HUDEP-2 (cell line): ENCODE data around the gene ZNF324.

Experiments
- DNase-seq, 76 experiments: peaks; one replicate each; lab custom pipeline; 2025; ENCODE audit not compliant: unreplicated experiment in 76 of 76; lab: John Stamatoyannopoulos, UW

The ZNF324 gene

DNA sequence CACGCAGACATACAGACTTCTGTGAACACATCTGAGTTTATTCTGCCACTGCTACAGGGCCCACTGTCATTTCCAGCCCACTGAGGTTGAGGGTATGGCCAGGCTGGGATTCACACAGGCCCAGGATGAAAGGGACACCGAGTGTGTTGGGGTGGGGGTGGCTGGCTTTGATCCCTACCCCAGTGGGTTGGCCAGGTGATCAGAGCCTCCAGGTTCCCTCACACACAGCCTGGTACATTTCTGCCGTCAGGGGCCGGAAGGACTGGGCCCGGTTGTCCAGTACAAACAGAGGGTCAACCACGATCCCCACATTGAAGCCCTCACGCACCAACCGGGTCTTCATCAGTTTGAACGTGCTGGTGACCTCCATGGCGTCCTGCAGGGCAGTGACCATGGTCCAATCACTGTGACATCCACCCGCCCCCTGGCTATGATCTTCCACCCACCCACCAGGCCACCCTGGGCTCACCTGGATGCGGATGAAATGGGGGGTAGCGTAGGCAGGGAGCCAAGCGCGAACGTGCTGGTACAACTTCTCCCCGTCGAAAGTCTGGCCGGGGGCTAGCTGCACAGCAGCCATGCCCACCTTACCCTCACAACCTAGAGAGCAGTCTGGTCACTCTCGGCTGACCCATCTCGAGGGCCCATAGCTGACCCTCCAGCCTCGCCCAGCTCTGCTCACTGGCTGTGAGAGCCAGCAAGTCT, 31.6 kb downstream of the ZNF324 start:
- no peak for DNase-seq

DNA sequence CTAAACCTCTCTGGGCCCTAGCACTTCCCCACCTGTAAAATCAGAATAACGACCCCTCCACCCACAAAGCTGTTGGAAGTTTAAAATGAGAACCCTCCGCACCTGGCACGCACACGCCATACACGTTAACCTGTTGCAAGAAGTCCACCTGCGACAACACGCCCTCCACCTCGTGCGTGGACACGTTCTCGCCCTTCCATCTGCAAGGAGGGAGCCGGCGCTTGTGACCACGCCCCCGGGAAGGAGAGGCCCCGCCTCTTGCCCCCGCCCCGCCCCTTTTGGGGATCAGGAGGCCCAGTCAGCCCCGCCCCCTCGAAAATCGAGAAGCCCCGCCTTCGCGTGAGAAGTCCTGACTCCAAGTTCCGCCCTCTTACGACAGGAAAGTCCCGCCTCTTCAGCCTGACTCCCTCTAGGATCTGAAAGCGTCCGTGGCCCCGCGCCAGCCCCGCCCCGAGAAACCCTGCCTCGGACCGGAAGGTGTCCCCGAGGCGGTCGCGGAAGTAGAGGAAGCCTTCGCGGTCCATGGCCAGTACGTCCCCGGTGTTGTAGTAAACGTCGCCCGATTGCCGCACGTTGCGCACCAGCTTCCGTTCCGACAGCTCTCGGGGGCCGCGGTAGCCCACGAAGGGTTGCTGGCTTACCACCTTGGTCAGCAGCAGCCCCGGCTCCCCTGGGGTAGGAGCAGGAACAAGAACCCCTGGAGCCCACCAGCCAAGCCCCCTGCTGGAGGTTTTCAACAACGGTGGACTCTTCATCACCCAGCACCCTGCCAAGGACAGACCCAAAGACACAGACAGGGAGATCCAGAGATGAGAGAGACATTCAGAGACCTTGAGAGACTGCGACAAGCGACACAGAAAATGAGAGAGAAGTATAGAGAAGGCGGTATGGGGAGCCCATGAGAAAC, 32.4 kb downstream of the ZNF324 start:
- DNase-seq: peak; percentile 93 to 100 (median 100)

DNA sequence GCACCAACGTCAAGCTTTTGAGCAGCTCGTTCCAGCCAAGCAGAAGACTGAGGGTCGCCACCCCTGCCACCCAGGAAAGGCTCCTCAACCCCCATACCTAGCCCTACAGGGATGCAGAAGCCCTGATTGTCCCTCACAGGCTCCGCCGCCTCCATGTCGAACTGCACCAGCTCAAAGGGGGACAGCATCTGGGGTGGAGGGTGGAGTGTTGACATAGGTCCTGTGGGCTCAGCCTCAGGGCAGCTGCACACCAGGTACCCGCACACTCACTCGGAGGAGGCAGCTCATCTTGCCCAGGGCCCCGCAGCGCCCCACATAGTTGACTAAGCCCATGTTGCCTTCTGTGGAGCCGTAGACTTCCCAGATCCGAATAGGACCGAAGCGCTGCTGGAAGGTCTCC, 33.4 kb downstream of the ZNF324 start:
- DNase-seq: no peak

DNA sequence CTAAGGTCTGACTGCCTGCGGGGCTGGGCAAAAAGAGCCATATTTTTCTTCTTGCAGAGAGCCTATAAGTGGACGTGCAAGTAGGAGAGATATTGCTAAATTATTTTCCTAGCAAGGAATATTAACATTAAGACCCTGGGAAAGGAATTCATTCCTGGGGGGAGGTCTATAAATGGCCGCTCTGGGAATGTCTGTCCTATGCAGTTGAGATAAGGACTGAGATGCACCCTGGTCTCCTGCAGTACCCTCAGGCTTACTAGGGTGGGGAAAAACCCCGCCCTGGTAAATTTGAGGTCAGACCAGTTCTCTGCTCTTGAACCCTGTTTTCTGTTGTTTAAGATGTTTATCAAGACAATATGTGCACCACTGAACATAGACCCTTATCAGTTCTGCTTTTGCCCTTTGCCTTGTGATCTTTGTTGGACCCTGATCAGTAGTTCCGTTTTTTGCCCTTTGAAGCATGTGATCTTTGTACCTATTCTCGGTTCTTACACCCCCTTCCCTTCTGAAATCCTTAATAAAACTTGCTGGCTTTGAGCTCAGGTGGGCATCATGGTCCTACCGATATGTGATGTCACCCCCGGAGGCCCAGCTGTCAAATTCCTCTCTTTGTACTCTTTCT, 40.8 kb downstream of the ZNF324 start:
- DNase-seq: peak in 5 of 76 experiments; percentile 14 to 43 (median 20)

DNA sequence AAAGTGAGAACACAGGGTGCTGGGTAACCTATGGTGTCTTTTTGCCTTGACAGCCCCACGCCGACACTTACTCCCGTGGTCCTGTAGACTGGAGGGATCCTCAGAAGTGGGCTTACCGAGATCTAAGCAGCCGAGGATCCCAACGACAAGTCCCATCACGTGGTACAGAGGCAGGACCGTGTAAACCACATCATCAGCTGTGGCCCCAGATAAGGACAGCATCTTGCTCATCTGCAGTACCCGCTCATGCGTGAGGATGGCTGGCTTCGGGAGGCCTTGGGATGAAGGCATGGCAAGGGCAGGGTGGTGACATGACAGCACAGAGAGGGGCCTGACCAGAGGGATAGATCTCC, 42.8 kb downstream of the ZNF324 start:
- DNase-seq: peak in 74 of 76 experiments; percentile 32 to 93 (median 80)

DNA sequence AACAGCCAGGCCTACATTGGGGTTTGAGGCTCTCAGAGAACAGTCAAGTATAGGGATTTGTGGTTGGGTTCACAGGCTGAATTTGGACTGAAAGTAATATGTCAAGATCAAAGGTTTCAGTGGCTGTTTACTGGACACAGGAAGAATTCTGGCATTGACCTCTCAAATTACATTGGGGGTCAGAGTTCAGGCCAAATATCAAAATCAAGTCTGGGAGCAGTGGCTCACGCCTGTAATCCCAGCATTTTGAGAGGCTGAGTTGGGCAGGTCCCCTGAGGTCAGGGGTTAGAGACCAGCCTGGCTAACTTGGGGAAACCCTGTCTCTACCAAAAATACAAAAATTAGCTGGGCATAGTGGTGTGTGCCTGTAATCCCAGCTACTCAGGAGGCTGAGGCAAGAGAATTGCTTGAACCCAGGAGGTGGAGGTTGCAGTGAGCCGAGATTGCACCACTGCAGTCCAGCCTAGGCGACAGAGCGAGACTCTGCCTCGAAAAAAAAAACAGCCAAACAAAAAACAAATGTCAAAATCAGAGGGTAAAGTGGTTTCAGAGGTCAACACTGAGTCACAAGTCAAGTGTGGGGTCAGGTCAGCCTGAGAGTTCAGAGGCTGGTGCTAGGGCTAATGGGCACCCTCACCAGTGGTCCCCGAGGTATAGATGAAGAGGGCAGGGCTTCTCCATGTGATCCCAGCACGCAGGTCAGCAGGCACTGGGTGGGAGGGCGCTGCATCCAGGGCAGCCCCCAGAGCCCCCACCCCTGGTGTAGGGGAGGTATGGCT, 43.4 kb downstream of the ZNF324 start:
- DNase-seq: no peak

DNA sequence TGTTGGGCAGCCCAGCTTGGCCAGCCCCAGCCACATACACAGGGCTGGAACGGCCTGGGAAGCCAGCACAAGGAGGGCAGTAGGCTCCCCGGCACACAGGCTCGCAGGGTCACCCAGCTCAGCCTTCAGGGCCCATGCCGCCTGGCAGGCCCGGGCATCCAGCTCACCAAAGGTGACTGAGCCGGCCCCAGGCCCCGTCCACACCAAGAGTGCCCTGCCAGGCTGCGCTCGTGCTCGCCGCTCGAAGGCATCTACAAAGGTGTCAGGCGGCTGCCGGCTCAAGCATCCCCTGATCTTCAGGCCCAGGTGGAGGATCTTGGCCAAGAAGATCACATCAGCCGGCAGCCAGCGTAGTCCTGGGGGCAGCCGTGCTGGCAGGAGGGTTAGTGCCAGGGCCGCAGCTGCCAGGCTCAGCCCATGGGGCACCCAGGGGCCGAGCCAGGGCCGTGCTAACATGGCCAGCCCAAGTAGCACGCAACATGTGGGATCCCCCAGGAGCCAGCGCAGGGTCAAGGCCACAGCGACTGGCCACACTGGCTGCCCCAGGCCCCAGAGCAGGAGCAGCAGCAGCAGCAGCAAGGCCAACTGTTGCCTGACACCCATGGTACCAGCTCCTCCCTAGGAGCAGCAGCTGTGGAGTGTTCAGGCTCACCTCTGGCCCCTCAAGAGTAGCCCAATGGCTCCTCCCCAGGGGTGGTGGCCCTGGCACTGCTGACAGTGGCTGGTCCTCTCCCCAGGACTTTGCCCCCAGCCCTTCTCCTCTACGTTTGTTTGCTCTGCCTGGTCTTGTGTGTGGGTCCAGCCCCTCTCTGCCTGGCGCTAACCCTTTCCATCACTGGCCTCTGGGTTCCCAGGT, 44.7 kb downstream of the ZNF324 start, which contains the start of gene SLC27A5:
Gene SLC27A5, minus strand, starts transcription at position 640 of the 856 bp plus-strand sequence. Its CDS starts 37 bp downstream, at position 603.
- DNase-seq: no peak

DNA sequence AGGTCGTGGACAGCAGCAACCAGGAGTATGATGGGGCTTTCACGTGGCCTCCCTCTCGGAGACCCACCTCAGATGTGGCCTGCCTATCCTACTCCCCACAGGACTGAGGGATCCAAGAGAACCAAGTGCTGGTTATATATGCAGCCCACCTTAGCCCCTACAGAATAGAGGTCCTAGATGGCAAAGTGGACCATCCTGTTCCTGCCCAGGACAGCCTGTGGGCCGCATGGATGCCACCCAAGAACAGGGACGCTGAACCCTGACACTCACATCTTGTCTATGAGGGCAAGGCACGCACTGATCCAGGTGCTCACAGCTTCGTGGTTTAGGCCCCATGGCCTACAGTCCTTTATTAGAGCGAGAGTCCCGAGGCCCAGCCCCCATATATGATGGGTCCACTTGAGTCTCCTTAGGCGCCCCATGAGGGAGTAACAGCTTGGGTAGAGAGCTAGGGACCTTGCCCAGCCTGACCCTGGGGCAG, 46.4 kb downstream of the ZNF324 start:
- DNase-seq: peak in 1 of 76 experiments; percentile 50

DNA sequence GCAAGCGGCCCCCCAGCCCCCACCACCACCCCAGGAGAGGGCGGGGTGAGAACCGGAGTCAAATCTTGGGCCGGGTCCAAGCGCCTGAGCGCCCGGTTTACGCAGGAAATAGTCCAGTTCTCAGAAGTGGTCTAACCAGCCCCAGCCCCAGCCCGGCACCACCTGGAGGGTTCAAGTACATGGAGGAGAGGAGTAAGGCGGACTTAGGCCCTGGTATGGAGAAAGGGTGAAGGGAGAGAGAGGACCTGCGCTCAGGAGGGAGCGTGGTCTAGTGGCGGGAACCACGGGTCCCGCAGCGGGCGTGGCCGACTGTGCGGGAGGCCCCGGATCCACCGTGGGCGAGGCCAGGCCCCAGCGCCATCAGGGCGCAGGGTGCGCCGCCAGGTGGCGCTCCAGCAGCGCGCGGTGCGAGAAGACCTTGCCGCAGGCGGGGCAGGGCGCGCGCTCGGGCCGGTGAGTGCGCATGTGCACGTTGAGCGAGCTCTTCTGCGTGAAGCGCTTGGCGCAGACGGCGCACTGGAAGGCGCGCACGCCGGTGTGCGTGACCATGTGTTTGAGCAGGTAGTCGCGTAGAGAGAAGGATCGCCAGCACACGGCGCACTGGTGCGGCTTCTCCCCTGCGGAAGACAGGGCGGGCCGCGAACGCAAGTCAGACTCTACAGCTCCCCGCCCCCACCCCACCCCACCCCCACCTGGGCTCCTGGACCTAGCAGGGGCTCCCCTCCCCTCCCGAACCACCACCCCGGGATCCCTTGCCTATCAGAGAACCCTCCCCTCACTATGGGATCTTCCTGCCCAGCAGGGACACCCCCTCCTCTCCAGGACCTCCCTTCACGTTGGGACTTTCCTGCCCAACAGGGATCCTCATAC, 47.0 kb downstream of the ZNF324 start:
- DNase-seq: peak in 75 of 76 experiments; percentile 73 to 99 (median 96)

DNA sequence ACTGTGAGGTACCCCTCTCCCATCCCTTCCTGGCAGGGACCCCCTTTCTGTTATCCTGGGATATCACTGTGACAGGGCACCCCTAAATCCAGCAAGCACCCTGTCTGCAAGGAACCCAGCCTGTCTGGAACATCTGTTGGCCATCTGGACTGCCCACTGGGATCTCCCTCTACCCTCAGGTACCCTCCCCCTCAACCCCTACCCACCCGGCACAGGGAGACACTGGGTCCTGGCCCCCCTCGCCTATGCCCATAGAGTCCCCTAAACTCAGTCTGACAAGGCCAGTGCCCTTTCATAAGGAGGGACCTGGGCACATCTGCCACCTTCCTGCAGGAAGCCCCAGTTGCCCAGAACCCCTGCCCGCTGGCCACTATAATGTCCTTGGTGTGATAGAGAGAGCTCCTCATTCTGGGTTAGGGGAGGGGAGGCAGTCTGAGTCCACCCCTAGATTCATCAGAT, 47.7 kb downstream of the ZNF324 start:
- peak in 2 of 76 experiments; percentile 4 to 34 for DNase-seq

DNA sequence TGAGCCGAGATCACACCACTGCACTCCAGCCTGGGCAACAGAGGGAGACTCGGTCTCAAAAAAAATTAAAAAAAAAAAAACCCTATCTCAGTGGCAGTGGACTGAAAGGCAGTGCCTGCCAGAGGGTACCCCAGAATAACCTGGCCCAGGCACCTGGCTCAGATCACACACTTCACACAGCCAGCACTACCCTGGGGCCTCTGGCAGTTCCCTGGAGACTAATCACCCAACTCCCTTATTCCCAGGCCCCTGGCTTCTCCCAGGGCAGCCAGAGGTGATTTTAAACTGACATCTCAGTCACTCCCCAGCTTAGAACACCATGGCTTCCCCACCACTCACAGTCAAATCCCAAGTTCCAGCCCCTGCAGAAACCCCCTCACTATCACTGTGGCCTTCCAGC, 48.4 kb downstream of the ZNF324 start:
- no peak for DNase-seq

DNA sequence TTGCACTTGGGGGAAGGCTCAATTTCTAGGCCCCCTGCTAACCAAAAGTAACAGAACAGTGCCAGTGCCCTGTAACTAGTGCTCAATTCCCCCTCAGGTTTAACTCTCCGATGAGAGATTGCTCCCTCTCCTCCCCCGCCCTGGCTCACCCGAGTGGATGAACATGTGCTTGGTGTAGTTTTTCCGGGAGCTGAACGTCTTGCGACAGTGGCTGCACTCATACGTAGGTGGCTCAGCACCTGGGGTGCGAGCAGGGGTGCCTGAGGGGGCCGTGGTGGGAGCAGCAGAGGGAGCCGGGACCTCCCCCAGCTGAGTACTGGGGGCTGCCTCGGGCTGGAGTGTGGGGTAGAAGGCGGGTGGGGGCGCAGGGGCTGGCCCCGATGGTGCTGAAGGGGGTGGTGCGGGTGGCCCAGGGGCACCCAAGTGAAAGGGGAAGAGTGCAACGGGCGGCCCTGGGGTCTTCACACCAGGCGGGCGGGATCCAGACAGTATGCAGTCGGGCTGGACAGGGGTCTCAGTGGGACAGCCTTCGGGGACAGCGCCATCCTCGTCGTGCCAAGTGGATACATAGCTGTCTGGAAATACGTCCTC, 49.5 kb downstream of the ZNF324 start:
- no peak for DNase-seq

DNA sequence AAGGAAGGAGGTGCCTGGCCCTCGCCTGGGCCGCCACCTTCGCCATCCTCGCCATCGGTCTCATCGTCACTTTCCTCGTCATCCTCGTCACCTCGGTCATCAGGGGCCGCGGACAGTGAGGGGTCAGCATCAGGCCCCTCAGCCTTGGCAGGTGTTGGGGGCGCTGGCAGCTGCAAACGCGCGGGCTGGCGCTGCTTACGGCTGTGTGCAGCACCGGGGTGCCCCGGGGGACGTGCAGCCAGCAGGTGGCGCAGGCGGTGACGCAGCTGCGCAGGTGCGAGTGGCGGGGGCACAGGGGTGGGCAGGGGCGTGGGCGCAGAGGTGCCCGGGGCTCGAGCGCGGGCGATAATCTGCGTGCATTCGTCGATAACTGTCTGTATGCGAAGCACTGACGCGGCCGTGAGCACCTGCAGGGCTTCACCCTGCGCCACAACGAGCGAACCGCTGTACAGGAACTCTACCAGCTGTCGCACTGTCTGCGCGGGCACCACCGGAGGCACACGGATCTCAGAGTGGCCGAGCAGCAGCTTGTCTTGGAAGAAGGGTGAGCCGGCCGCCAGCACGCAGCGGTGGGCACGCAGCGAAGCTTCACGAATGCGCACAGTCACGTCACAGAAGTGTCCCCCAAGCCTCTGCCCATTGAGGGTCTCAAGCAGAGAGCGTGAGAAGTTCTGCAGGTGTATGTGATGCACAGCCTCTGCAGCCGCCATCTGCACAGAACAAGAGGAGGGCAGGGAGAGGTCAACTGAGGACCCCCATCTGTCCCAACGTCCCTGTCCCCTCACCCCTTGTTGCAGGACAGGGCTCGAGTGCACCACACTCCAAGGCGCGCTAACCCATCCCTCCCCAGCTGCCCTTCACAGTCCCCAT, 50.3 kb downstream of the ZNF324 start:
- DNase-seq: no peak

DNA sequence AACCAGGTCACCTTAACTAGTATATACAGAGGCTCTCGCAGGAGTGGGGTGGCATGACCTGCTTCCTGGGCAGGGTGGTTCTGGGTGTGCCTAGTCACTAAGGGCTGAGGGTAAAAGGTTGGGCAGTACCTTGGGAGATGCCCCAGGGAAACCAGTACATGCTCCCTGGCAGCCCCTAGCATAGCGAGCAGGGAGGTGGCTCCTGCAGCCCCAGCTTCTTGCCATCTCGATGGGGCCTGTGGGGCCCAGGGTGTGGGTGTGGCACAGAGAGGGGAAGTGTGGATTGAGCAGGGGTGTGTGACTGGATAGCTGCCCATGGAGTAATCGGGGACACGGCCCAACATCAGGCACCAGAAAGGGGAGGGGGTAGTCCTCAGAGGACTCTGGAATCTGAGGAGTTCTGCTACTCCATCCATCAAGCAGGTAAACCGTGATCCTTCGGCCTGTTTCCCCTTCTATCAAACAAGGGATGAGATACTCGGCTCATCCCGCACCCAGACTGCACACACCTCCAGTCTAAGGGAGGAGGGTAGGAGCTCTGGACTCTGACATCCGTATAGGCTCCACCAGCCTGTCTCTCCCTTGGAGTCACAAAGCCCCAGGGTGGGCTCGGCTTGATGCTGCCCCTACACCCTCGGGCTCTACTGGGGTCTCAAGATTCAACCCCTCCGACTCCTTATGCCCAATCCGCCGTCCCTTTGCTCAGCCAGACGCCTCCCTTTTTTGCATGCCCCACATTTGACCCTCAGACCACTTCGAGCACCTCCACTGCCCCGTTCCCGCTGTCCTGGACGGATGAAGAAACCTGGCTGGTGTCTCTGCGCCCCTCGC, 51.6 kb downstream of the ZNF324 start:
- peak in 66 of 76 experiments; percentile 10 to 82 (median 64) for DNase-seq

DNA sequence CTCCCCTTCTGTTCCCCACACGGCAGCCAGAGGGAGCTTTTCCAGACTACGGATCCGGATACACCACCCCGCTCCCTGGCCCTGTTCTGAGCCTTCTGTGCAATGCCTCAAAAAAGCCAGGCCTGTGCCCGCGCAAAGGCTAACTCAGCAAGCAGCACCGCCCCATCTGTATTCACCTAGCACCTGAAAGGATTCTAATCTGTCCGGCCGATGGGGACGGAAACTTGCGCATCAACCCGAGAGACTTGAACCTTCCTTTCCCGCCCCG, 52.1 kb downstream of the ZNF324 start:
- DNase-seq: peak in 61 of 76 experiments; percentile 5 to 97 (median 62)
